Smooth muscle cell (in vitro differentiated cells): ENCODE data around the gene SLC5A12. TPM values are rescaled to one million over a fixed set of nuclear protein-coding genes. Genes with fewer than 3 reads are reported as not detected.

Experiments used
- DNase-seq: peaks from one replicate; lab custom pipeline; 2025; ENCODE audit not compliant: unreplicated experiment; lab: John Stamatoyannopoulos, UW
- H2AFZ ChIP-seq: fragments of 200-600 bp; sonication (generic); 2 replicates; pipeline ENCODE4 v1.6.0; 2016; ENCODE audit warnings: antibody characterized with exemption, low read depth, mild to moderate bottlenecking
- H3F3A ChIP-seq: fragments of 200-600 bp; sonication (generic); 2 replicates; pipeline ENCODE4 v1.6.0; 2017; ENCODE audit warnings: antibody characterized with exemption, low read depth
- H3K27ac ChIP-seq: fragments of 200-600 bp; sonication (generic); 2 replicates; pipeline ENCODE4 v1.5.1; 2016; ENCODE audit warnings: low read depth, mild to moderate bottlenecking
- H3K27me3 ChIP-seq: fragments of 200-600 bp; sonication (generic); 2 replicates; pipeline ENCODE4 v1.6.1; 2016; ENCODE audit warnings: low read depth, mild to moderate bottlenecking
- H3K36me3 ChIP-seq: fragments of 200-600 bp; sonication (generic); 2 replicates; pipeline ENCODE4 v1.5.1; 2016; ENCODE audit warnings: low read depth
- H3K4me1 ChIP-seq: fragments of 200-600 bp; sonication (generic); 2 replicates; pipeline ENCODE4 v1.5.1; 2016; ENCODE audit warnings: low read depth
- H3K4me2 ChIP-seq: fragments of 200-600 bp; sonication (generic); 2 replicates; pipeline ENCODE4 v1.6.0; 2016; ENCODE audit warnings: mild to moderate bottlenecking
- H3K4me3 ChIP-seq: fragments of 200-600 bp; sonication (generic); 2 replicates; pipeline ENCODE4 v1.5.1; 2016; ENCODE audit warnings: mild to moderate bottlenecking
- H3K79me2 ChIP-seq: fragments of 200-600 bp; sonication (generic); 2 replicates; pipeline ENCODE4 v1.6.0; 2016; ENCODE audit warnings: low read depth, mild to moderate bottlenecking
- H3K9ac ChIP-seq: fragments of 200-600 bp; sonication (generic); 2 replicates; pipeline ENCODE4 v1.6.0; 2016; ENCODE audit warnings: low read depth
- H3K9me3 ChIP-seq: fragments of 200-600 bp; sonication (generic); replicated peaks from 2 replicates; pipeline ENCODE4 v1.5.1; 2016; ENCODE audit warnings: low read depth
- H4K20me1 ChIP-seq: fragments of 200-600 bp; sonication (generic); 2 replicates; pipeline ENCODE4 v1.6.0; 2016; ENCODE audit warnings: low read depth
- WGBS: methylation state at CpG from one replicate; pipeline ENCODE4 v1.1.7; 2016; ENCODE audit warnings: low lambda C conversion rate; 5-methylcytosine and 5-hydroxymethylcytosine counted together
- polyA plus RNA-seq: library from polyadenylated mRNA; unstranded; fragments of >200 nt; fragmentation: Nextera tagmentation; extraction: Ambion mirVana; gene quantifications from 2 replicates; pipeline ENCODE4 v1.2.1, GENCODE V29; 2016
- total RNA-seq: library from RNA; depleted of rRNA; stranded (reverse); fragments of >200 nt; gene quantifications from 2 replicates; pipeline ENCODE4 v1.2.3, GENCODE V29; 2014
- TF ChIP-seq, protein P1 (sequence below): fragments of 200-600 bp; sonication (generic); IDR thresholded peaks from 2 replicates; pipeline ENCODE4 v1.5.1; 2017; ENCODE audit warnings: borderline replicate concordance, mild to moderate bottlenecking, antibody characterized with exemption; ENCODE audit not compliant: insufficient read depth, poor library complexity, severe bottlenecking

Gene SLC5A12
- total and polyA plus RNA-seq, 2 experiments from 2014 or later, result 4.6 to 11.7 TPM

DNA sequence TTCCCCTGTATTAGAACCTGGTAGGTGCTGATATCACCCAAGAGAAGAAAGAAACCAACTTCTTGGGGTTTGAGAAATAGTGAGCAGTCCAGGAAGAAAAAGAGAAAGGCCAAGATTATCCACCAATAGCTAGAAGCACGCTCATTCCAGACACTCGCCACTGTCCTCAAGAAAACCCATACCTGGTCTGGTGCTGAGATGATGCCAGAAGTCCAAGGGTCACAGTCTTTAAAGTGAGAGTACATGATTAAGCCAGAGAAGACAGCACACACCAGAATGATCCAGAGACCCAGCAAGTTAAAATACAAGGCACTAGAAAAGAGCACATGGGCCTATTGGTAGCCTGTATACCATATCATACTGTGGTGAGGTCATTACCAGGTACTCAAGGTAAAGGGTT lies 23.6 kb downstream of the SLC5A12 start:
- Histone ChIP-seq H3K36me3 (no peaks in the 10 kb centered on the region), H2AFZ (no peak overlapping the region), H3K9ac (no peak overlapping the region), H3K9me3 (no peaks in the 10 kb centered on the region), H3K4me1 (peaks cover 11% of the 10 kb centered on the region), H3K27me3 (no peaks in the 10 kb centered on the region), H3K4me3 (no peak overlapping the region), H3K79me2 (no peaks in the 10 kb centered on the region), H4K20me1 (no peaks in the 10 kb centered on the region), H3F3A (no peaks in the 10 kb centered on the region), H3K27ac (no peak overlapping the region), H3K4me2 (no peak overlapping the region)
- 96% methylated on average over 2 of the region's 2 CpGs for WGBS
- no peak for DNase-seq
- TF ChIP-seq, protein P1, sequence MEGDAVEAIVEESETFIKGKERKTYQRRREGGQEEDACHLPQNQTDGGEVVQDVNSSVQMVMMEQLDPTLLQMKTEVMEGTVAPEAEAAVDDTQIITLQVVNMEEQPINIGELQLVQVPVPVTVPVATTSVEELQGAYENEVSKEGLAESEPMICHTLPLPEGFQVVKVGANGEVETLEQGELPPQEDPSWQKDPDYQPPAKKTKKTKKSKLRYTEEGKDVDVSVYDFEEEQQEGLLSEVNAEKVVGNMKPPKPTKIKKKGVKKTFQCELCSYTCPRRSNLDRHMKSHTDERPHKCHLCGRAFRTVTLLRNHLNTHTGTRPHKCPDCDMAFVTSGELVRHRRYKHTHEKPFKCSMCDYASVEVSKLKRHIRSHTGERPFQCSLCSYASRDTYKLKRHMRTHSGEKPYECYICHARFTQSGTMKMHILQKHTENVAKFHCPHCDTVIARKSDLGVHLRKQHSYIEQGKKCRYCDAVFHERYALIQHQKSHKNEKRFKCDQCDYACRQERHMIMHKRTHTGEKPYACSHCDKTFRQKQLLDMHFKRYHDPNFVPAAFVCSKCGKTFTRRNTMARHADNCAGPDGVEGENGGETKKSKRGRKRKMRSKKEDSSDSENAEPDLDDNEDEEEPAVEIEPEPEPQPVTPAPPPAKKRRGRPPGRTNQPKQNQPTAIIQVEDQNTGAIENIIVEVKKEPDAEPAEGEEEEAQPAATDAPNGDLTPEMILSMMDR, result no peak

DNA sequence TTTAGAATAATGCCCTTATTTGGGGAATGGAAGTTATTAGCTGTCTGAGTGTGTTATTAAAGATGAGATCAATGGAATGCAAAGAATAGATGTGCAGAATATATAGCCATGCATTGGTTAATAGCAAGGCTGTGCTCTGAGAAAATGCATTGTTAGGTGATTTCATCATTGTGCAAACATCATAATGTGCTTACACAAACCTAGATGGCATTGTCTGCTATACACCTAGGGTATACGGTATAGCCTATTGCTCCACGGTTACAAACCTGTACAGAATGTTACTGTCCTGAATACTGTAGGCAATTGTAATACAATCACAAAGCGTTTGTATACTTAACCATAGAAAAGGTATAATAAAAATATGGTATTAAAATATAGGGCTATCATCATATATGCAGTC lies 25.5 kb downstream of the SLC5A12 start:
- no peak for DNase-seq
- Histone ChIP-seq H3K79me2 (no peaks in the 10 kb centered on the region), H3K4me1 (peaks cover 10% of the 10 kb centered on the region), H3F3A (no peaks in the 10 kb centered on the region), H3K36me3 (no peaks in the 10 kb centered on the region), H4K20me1 (no peaks in the 10 kb centered on the region), H3K9ac (no peak overlapping the region), H3K27ac (no peak overlapping the region), H3K4me3 (no peak overlapping the region), H3K4me2 (no peak overlapping the region), H3K27me3 (no peaks in the 10 kb centered on the region), H3K9me3 (no peaks in the 10 kb centered on the region), H2AFZ (no peak overlapping the region)
- TF ChIP-seq, protein P1, result no peak
- WGBS, result 93% methylated on average over 3 of the region's 3 CpGs

DNA sequence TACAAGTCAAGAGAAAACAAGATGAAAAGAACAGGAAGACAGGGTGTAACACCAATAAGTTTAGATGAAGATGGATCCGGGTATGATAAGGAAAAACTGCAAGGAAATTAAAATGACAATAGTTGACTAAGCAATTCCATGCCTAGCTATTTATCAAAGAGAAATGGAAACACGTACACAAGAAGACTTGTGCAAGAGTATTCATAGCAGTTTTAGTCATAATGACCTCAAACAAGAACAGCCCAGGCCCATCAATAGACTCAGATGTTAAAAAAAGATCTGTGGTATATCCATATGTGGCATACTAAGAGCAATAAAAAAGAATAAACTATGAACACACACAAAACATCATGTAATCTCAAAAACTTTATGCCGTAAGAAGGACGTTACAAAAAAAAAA lies 33.2 kb downstream of the SLC5A12 start:
- WGBS, result 89% methylated on average over 4 of the region's 4 CpGs
- Histone ChIP-seq H3K4me1 (no peaks in the 10 kb centered on the region), H3K4me3 (no peak overlapping the region), H3K36me3 (no peaks in the 10 kb centered on the region), H4K20me1 (no peaks in the 10 kb centered on the region), H3K79me2 (no peaks in the 10 kb centered on the region), H2AFZ (no peak overlapping the region), H3F3A (no peaks in the 10 kb centered on the region), H3K4me2 (no peak overlapping the region), H3K9ac (no peak overlapping the region), H3K27me3 (no peaks in the 10 kb centered on the region), H3K27ac (no peak overlapping the region), H3K9me3 (no peaks in the 10 kb centered on the region)
- no peak for DNase-seq
- TF ChIP-seq, protein P1, result no peak

DNA sequence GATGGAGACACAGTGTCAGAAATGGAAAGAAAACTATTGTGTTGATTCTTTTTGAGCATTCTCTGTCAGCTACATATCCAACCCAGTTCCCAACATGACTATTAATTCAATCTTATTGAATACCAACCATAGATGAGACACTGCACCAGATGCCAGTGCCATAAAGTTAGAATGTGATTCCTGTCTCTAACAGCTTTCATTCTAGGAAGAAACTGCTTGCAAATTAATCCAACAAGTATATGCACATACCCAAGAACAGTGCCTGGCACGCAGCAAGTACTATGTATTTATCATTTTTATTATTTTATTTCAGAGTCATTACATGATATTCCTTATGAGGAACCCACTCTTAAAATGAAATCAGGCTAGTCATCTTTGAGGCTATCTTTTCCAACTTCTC lies 34.5 kb downstream of the SLC5A12 start:
- Histone ChIP-seq H3K9me3 (no peaks in the 10 kb centered on the region), H3K4me1 (no peaks in the 10 kb centered on the region), H3K36me3 (no peaks in the 10 kb centered on the region), H3F3A (no peaks in the 10 kb centered on the region), H3K4me2 (no peak overlapping the region), H3K79me2 (no peaks in the 10 kb centered on the region), H3K4me3 (no peak overlapping the region), H3K27me3 (no peaks in the 10 kb centered on the region), H3K27ac (no peak overlapping the region), H4K20me1 (no peaks in the 10 kb centered on the region), H3K9ac (no peak overlapping the region), H2AFZ (no peak overlapping the region)
- TF ChIP-seq, protein P1, result no peak
- no peak for DNase-seq
- WGBS, result 97% methylated on average over 1 of the region's 1 CpG
